K562 (cell line): ENCODE results near the gene MRPS33. TPM values are rescaled to one million over a fixed set of nuclear protein-coding genes. Genes with fewer than 3 reads are reported as not detected.

Experiments
- ATAC-seq: fragments of 200-7000 bp; cut with Tn5 transposase; 3 replicates; pipeline ENCODE4 v1.9.1; 2020; ENCODE audit warnings: moderate library complexity
- BruUV-seq: library from RNA; stranded (reverse); fragments of 400-500 nt; replicated peaks from 2 replicates; lab custom pipeline; 2021; lab: Mats Ljungman, UMichigan
- CTCF ChIA-PET: fragments of 300-600 bp; formaldehyde crosslinking; extraction: SDS; loops from one replicate; lab custom pipeline; 2021; ENCODE audit warnings: low intra/inter-chr PET ratio; lab: Yijun Ruan, JAX
- POLR2A ChIA-PET: fragments of 300-600, 350-650 bp; sonication (Branson Sonifier 250); formaldehyde crosslinking; extraction: SDS; loops from one replicate; lab custom pipeline; 2021; ENCODE audit warnings: antibody characterized with exemption, inconsistent platforms; lab: Yijun Ruan, JAX
- DNase-seq, 4 experiments: peaks; one replicate each; pipeline versions ENCODE4 v3.0.0 to v3.0.0-alpha.2; 2011 to 2018; ENCODE audit warnings: low spot score in 3 of 4, mixed read lengths in 3 of 4; ENCODE audit errors: extremely low read depth in 1 of 4
- FAIRE-seq: peaks from 2 replicates; lab custom pipeline; 2011; peaks lifted over from hg19 to GRCh38; lab: Jason Lieb, UNC
- H2AFZ ChIP-seq: 2 replicates; pipeline ENCODE4 v1.6.0; 2011; ENCODE audit warnings: low read depth, low read length, control low read depth, inconsistent platforms
- H3K27ac ChIP-seq: fragments of 200-600 bp; 3 replicates; pipeline ENCODE4 v1.8.0; 2011; ENCODE audit warnings: low read depth, mild to moderate bottlenecking, control low read depth, inconsistent platforms, low read length, moderate library complexity, mixed read lengths; ENCODE audit errors: extremely low read depth
- H3K27me3 ChIP-seq, 2 experiments: fragments of 300-600 bp in 1 of 2; 2 replicates in 1 of 2; 3 replicates in 1 of 2; pipeline versions ENCODE4 v1.6.0 to v1.8.0; 2011; ENCODE audit warnings: inconsistent platforms in 2 of 2, low read length in 2 of 2, mild to moderate bottlenecking in 1 of 2, mixed read lengths in 1 of 2, moderate library complexity in 1 of 2; ENCODE audit not compliant: control insufficient read depth in 2 of 2, insufficient read depth in 2 of 2
- H3K36me3 ChIP-seq: fragments of 300-600 bp; 3 replicates; pipeline ENCODE4 v1.8.0; 2011; ENCODE audit warnings: mild to moderate bottlenecking, low read length, inconsistent platforms; ENCODE audit not compliant: control insufficient read depth, insufficient read depth
- H3K4me1 ChIP-seq, 2 experiments: fragments of 200-600 bp in 1 of 2; replicated peaks in 1 of 2; 2 replicates in 1 of 2; 3 replicates in 1 of 2; pipeline versions ENCODE4 v1.5.1 to v1.8.0; 2011; ENCODE audit warnings: inconsistent platforms in 2 of 2, low read length in 2 of 2, mild to moderate bottlenecking in 1 of 2, mixed read lengths in 1 of 2, moderate library complexity in 1 of 2; ENCODE audit not compliant: control insufficient read depth in 2 of 2, insufficient read depth in 2 of 2
- H3K4me2 ChIP-seq: 2 replicates; pipeline ENCODE4 v1.6.1; 2011; ENCODE audit warnings: low read length, control low read depth, inconsistent platforms, mixed read lengths; ENCODE audit not compliant: insufficient read depth
- H3K4me3 ChIP-seq: fragments of 200-600 bp; sonication (generic), shearing (Covaris generic); 2 replicates; pipeline ENCODE4 v1.5.1; 2016; ENCODE audit warnings: control low read depth, inconsistent platforms
- H3K79me2 ChIP-seq: fragments of 200-600 bp; 3 replicates; pipeline ENCODE4 v1.8.0; 2011; ENCODE audit warnings: low read length, inconsistent platforms; ENCODE audit not compliant: control insufficient read depth, insufficient read depth
- H3K9ac ChIP-seq, 2 experiments: 2 replicates each; pipeline versions ENCODE4 v1.6.0 to v1.6.1; 2011; ENCODE audit warnings: low read depth in 2 of 2, low read length in 2 of 2, control low read depth in 1 of 2, inconsistent platforms in 1 of 2, mild to moderate bottlenecking in 1 of 2, mixed read lengths in 1 of 2; ENCODE audit not compliant: insufficient read depth in 1 of 2
- H3K9me1 ChIP-seq: one replicate; pipeline ENCODE4 v1.6.0; 2011; ENCODE audit warnings: inconsistent platforms, mild to moderate bottlenecking, low read length, moderate library complexity; ENCODE audit not compliant: control insufficient read depth, insufficient read depth
- H3K9me3 ChIP-seq: replicated peaks from 2 replicates; pipeline ENCODE4 v1.5.1; 2011; ENCODE audit warnings: low read depth, low read length, inconsistent platforms; ENCODE audit not compliant: control insufficient read depth, insufficient read depth
- H4K20me1 ChIP-seq: replicated peaks from 2 replicates; pipeline ENCODE4 v1.6.1; 2011; ENCODE audit warnings: low read length, inconsistent platforms, mixed read lengths; ENCODE audit not compliant: control insufficient read depth, insufficient read depth
- MAFK ChIP-seq: IDR thresholded peaks from 2 replicates; pipeline ENCODE4 v1.6.1; 2011; ENCODE audit warnings: low read length, improper control_type of control experiment
- NFRKB ChIP-seq: fragments of 450-650 bp; IDR thresholded peaks from 2 replicates; pipeline ENCODE4 v1.6.1; 2016; ENCODE audit warnings: low read depth
- POLR2B ChIP-seq: fragments of 450-650 bp; IDR thresholded peaks from 2 replicates; pipeline ENCODE4 v1.6.1; 2018; ENCODE audit warnings: low read depth; ENCODE audit not compliant: partially characterized antibody
- SIRT6 ChIP-seq: IDR thresholded peaks from one replicate; pipeline ENCODE4 v1.6.1; 2012; ENCODE audit warnings: low read depth, mild to moderate bottlenecking, control low read depth, inconsistent platforms, low read length, moderate library complexity
- STAT5B ChIP-seq: fragments of 250-450 bp; sonication (Bioruptor Pico); IDR thresholded peaks from 2 replicates; pipeline ENCODE4 v1.8.0; 2021; ENCODE audit warnings: mild to moderate bottlenecking, inconsistent platforms
- TFE3 ChIP-seq: fragments of 450-650 bp; formaldehyde crosslinking; IDR thresholded peaks from 2 replicates; pipeline ENCODE4 v1.4.0; 2020; ENCODE audit warnings: mild to moderate bottlenecking, mixed read lengths
- U2AF1 ChIP-seq: fragments of 200-400 bp; formaldehyde crosslinking; optimal IDR thresholded peaks from 2 replicates; pipeline ENCODE3; 2017; ENCODE audit warnings: mild to moderate bottlenecking, low read depth, low read length, moderate library complexity
- USF1 ChIP-seq: sonication (generic); formaldehyde crosslinking; IDR thresholded peaks from 2 replicates; pipeline ENCODE4 v1.9.0; 2022; ENCODE audit warnings: mild to moderate bottlenecking, missing genetic modification reagents
- ZKSCAN8 ChIP-seq: fragments of 200-800 bp; sonication (Bioruptor generic); IDR thresholded peaks from 2 replicates; pipeline ENCODE4 v1.6.1; 2016; ENCODE audit warnings: missing genetic modification characterization, missing compliant biosample characterization
- ZNF589 ChIP-seq: fragments of 200-800 bp; sonication (Bioruptor generic); IDR thresholded peaks from 2 replicates; pipeline ENCODE4 v1.6.1; 2016; ENCODE audit warnings: low read depth, missing genetic modification characterization, missing compliant biosample characterization
- ZNF655 ChIP-seq: fragments of 250-450 bp; sonication (Bioruptor Pico); IDR thresholded peaks from 2 replicates; pipeline ENCODE4 v1.5.0; 2021
- WGBS: fragments of 100-300 bp; shearing (Covaris generic); methylation state at CpG from one replicate; pipeline ENCODE4 v1.1.6; 2016; ENCODE audit warnings: low coverage, mixed read lengths; ENCODE audit not compliant: insufficient coverage; ENCODE audit errors: missing lambda C conversion rate; 5-methylcytosine and 5-hydroxymethylcytosine counted together
- in situ Hi-C: fragments of 300-500 bp; cut with MboI; formaldehyde crosslinking; loops from 4 replicates; pipeline ENCODE4 v1.15.0; 2018; ENCODE audit warnings: inconsistent platforms, mixed read lengths
- intact Hi-C: fragments of 100-400 bp; cut with micrococcal nuclease; formaldehyde crosslinking; loops from 2 replicates; pipeline ENCODE4 v1.14.2; 2022
- polyA plus RNA-seq, 8 experiments: library from polyadenylated mRNA; depleted of rRNA in 4 of 8; stranded (reverse) in 5 of 8; unstranded in 3 of 8; fragments of >200 nt; fragmentation: Nextera tagmentation in 2 of 8; fragmentation: Illumina TruSeq in 1 of 8; extraction: Ambion mirVana in 2 of 8; extraction: Trizol in 1 of 8; gene quantifications; 2 replicates each; pipeline versions ENCODE4 v1.2.1 to v1.2.3, GENCODE V29; 2011 to 2014; ENCODE audit warnings: inconsistent platforms in 1 of 8, missing spikeins in 1 of 8
- total RNA-seq, 7 experiments: library from RNA; depleted of rRNA in 6 of 7; stranded (reverse); fragments of >200 nt in 6 of 7; fragmentation: Illumina TruSeq in 2 of 7; extraction: Trizol in 2 of 7; gene quantifications; 2 replicates each; pipeline versions ENCODE4 v1.2.1 to v1.2.3, GENCODE V29; 2011 to 2021; ENCODE audit warnings: low replicate concordance in 1 of 7

Gene MRPS33
- total and polyA plus RNA-seq, 9 of the 15 experiments (the other 6 are each of a cell fraction or from before 2014, with no cell fraction given), result 81.1 to 442 (median 149) TPM

- no peak overlapping the region for H3K4me2 ChIP-seq
- ChIA-PET CTCF (no interaction called here), POLR2A (no interaction called here)
- DNase-seq (no peak), FAIRE-seq (no peak), ATAC-seq (no peak)
- WGBS, result 4% methylated on average over 4 of the region's 4 CpGs
- H3K79me2 ChIP-seq, result no peaks in the 10 kb centered on the region
- intact Hi-C loops (no loop called here), in situ Hi-C loops (no loop called here)
- H3K4me3 ChIP-seq, result no peak overlapping the region
- H3K4me1 ChIP-seq, result no peaks in the 10 kb centered on the region
- H4K20me1 ChIP-seq, result no peaks in the 10 kb centered on the region
- no TSS peak for BruUV-seq
- H3K9ac ChIP-seq, result no peak overlapping the region
- H3K36me3 ChIP-seq, result no peaks in the 10 kb centered on the region
- H2AFZ ChIP-seq, result no peak overlapping the region
- no peaks in the 10 kb centered on the region for H3K9me1 ChIP-seq
- no peaks in the 10 kb centered on the region for H3K9me3 ChIP-seq
- no peak for TF ChIP-seq POLR2B
- no peak for TF ChIP-seq ZNF655
- no peak for TF ChIP-seq ZNF589 (CRISPR knock-in tag)
- TF ChIP-seq USF1 (CRISPR knock-in tag), result no peak
- TF ChIP-seq MAFK, result no peak
- TF ChIP-seq ZKSCAN8 (CRISPR knock-in tag), result no peak
- no peak for TF ChIP-seq TFE3 (CRISPR knock-in tag)
- no peak for TF ChIP-seq SIRT6
- no peak for TF ChIP-seq NFRKB
- no peak for TF ChIP-seq U2AF1
- TF ChIP-seq STAT5B, result no peak
- H3K27me3 ChIP-seq, result peaks cover 24 to 30% of the 10 kb centered on the region in 2 experiments; a peak in 3 of 5 replicates
- H3K27ac ChIP-seq, result no peak overlapping the region
Measured at GRCh38 chr7:141055146-141055545, 40.4 kb upstream of the MRPS33 start.
